GM21528 (cell line): ENCODE data around the gene GNG11.

Experiments used
- ATAC-seq: cut with Tn5 transposase; IDR thresholded peaks from one replicate; pipeline ENCODE4 v1.9.1; 2021; ENCODE audit warnings: mild to moderate bottlenecking, moderate library complexity; ENCODE audit not compliant: unreplicated experiment, low FRiP score

The GNG11 gene

GRCh38 chr7:93944673-93945072 is 23.1 kb downstream of the GNG11 start:
- no peak for ATAC-seq

DNA sequence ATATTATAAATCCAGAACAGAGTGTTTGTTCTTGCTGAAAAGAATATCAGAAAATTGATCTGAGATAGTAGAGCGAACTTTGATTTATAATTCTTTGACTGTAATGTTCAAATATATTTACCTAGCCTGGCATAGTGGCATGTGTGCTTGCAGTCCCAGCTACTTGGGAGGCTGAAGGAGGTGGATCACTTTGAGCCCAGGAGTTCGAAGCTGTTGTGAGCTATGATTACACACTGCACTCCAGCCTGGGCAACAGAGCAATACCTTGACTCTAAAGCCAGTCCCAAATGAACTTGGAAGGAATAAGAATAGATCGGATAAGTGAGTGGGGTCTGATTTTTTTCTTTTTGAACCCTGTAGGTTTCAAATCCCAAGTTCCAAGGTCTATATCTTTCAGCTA is 23.5 kb downstream of the GNG11 start:
- ATAC-seq: no peak

GRCh38 chr7:93945756-93946535 is 24.4 kb downstream of the GNG11 start:
- no peak for ATAC-seq

DNA sequence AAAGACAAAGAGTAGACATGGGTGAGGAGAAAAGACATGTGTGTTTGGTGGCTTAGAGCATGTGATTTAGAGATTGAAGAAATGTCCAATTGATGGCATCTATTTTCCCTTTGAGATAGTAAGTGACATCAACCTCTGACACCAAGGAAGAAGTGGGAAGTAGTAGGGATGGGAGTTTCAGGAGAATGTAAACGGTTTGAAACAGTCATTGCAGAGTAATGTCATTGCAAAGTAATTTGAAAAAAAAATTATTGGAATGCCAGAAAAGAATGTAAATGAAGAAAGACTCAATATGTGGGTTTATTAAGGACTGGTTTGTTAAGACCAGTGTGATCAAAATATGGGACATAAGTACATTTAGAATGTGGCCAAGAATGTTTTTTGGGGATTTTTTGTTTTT is 26.6 kb downstream of the GNG11 start:
- no peak for ATAC-seq

- no peak for ATAC-seq
Observed at GRCh38 chr7:93948873-93949272, 27.3 kb downstream of the GNG11 start.

DNA sequence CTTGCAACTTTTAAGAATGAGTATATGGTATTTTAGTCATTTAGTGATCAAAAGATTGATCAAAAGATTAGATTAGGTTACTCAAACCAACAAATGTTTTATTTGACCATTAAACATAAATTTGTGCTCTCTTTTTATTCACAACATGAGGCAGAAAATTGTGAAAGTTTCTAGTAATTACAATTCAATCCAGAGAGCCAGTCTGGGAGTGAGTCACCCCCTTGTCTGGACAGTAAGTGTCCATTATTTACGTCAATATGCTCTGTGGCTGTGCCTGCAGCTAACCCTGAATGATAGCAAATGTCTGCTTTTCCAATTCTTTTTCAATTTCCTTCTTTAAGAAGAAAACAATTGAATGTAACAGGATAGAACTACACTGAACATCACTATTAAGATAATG is 27.9 kb downstream of the GNG11 start:
- ATAC-seq: no peak

- no peak for ATAC-seq
Observed at GRCh38 chr7:93955304-93955703, 33.8 kb downstream of the GNG11 start.

DNA sequence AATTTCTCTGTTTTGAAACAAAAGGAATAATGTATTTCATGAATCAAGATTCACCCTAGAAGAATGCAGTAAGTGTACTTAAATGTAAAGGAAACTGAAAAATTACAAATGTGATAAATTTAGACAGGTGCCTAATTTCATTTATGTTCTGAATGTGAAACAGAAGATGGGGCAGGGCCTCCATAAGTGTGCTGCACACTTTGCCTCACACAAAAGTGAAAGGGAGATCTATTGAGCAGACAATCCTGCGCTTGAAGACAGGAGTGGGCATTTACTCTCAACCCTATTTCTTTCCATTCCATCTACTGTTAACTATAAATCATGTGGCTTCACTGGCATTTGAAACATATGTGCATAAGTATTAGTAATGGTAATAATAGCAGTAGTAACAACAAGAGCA is 36.2 kb downstream of the GNG11 start:
- ATAC-seq: no peak

- ATAC-seq: no peak
Observed at GRCh38 chr7:93958216-93958615, 36.7 kb downstream of the GNG11 start.

DNA sequence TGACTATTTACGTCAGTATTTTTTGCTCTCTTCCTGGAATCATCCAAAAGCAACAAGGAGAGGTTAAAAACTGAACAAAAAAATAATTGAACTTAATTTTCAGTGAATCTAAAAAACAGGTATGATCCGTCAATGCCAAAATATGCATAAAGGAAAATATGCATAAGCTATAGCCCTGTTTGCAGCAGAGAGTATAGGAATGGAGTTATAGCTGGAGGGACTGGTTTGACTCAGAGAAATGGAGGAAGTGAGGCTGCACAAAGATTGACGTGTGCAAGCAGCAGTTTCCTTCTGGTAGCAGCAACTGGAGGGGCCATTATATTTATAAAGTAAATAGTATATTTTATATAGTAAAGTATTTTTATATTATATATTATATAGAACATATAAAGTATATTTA is 37.1 kb downstream of the GNG11 start:
- no peak for ATAC-seq

- ATAC-seq: no peak
Observed at GRCh38 chr7:93960986-93961385, 39.5 kb downstream of the GNG11 start.

DNA sequence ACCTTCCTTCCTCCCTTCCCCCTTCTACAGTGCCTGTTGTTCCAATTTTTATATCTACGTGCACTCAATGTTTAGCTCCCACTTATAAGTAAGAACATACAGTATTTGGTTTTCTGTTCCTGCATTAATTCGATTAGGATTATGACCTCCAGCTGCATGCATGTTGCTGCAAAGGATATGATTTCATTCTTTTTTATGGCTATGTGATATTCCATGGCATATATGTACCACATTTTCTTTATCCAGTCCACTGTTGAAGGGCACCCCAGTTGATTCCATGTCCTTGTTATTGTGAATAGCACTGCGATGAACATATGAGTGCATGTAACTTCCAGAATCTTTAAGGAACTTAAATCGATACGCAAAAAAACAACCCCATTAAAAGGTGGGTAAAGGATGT is 42.7 kb downstream of the GNG11 start:
- no peak for ATAC-seq

GRCh38 chr7:93964813-93965212 is 43.3 kb downstream of the GNG11 start:
- ATAC-seq: no peak

DNA sequence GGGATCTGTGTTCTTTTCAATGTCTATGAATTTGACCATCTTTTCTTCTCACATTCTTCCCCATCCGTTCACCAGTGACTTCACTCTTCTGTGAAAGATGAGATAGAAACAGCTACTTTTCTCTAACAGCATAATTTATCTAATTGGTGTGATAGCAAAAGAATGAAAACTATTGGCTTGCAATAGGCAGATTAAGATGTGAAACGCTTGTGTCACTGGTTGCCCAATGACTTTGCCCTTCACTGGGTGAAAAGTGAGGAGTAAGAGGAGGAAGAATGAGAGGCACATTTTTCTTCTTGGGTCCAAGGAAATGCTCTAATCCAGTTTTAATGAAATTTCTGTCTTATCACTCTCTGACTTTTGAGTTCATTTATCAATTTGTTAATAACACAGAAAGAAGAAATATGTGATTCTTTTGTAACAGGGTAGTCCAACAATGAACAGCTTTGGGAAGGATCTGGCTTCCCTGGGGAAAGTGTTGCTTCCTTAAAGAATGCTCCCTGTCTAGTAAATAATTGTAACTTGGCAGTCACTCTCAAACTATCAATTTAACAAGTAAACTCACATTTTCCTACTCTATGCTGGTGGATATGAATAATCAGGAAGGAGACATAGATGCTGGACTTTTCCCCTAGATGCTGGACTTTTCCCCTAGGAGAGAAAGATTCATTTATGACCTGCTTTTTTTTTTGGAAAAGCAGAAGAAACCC is 47.5 kb downstream of the GNG11 start:
- no peak for ATAC-seq

- no peak for ATAC-seq
Observed at GRCh38 chr7:93972029-93972725, 50.6 kb downstream of the GNG11 start.

GRCh38 chr7:93973134-93973533 is 51.6 kb downstream of the GNG11 start:
- ATAC-seq: no peak

DNA sequence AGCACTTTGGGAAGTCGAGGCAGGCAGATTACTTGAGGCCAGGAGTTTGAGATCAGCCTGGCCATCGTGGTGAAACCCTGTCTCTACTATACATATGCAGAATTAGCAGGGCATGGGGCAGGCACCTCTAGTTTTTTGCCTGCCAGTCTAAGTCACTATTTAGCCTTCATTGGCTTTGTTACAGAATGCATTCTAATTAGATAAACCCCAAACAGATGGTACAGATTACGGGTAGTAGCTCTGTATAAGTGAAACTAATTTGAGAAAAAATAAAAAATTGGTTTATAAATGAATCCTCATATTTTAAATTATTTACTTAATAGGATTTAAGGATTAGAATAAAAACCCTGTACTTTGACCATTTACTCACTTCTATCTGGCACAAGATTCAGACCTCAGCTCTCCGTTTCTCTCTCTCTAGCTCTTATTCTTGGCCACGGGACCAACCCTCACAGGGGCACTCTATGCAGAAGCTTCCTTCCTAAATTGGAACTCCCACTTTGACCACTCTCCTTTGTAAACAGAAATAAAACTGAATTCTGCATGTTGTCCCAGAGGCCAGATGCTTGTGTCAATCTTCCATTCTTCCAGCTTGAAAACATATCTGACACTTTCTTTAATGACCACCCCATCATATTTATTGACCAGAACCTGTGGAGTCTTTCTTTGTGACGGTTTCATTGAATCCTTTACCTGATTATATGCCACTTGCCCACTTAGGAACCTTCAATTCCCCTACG is 55.8 kb downstream of the GNG11 start:
- no peak for ATAC-seq
